ENCODE measurements around the gene STXBP6. TPM values are rescaled to one million over a fixed set of nuclear protein-coding genes. Genes with fewer than 3 reads are reported as not detected.

The STXBP6 gene
- total RNA-seq, 1 experiment from 2014 or later, result 6.4 TPM

DNA sequence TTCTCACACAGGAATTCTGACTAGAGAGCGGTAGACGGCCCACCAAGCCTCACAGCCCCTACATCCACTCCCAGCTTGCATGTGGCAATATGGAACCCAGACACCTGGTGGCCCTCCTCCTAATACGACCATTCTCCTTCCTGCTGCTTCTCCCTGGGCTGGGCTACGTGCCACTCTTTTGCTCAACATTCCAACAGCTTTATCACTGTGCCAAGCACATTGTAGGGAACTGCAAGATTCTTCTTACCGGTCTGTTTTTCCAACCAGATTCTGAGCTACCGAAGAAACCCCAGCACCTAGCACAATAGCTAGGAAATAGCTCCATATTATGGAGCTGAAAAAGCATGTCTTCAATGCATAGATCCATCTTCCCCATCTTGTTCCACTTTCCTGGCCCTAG, 58.1 kb downstream of the STXBP6 start:
- Mint-ChIP-seq H3K4me3 (ENCODE audit: low read depth, unreplicated experiment) (no peak overlapping the region), H3K9me3 (ENCODE audit: low read depth, unreplicated experiment) (no peaks in the 10 kb centered on the region), H3K36me3 (ENCODE audit: insufficient read depth, unreplicated experiment) (no peaks in the 10 kb centered on the region), H3K4me1 (ENCODE audit: low read depth, unreplicated experiment) (no peaks in the 10 kb centered on the region), H3K27me3 (ENCODE audit: unreplicated experiment) (no peaks in the 10 kb centered on the region), H3K27ac (ENCODE audit: unreplicated experiment) (no peak overlapping the region)
- TF ChIP-seq, protein P1, sequence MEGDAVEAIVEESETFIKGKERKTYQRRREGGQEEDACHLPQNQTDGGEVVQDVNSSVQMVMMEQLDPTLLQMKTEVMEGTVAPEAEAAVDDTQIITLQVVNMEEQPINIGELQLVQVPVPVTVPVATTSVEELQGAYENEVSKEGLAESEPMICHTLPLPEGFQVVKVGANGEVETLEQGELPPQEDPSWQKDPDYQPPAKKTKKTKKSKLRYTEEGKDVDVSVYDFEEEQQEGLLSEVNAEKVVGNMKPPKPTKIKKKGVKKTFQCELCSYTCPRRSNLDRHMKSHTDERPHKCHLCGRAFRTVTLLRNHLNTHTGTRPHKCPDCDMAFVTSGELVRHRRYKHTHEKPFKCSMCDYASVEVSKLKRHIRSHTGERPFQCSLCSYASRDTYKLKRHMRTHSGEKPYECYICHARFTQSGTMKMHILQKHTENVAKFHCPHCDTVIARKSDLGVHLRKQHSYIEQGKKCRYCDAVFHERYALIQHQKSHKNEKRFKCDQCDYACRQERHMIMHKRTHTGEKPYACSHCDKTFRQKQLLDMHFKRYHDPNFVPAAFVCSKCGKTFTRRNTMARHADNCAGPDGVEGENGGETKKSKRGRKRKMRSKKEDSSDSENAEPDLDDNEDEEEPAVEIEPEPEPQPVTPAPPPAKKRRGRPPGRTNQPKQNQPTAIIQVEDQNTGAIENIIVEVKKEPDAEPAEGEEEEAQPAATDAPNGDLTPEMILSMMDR (IDR thresholded peaks at IDR 0.05; ENCODE audit: unreplicated experiment), result no peak
- no TSS peak for BruUV-seq (replicated peaks)
- CTCF ChIA-PET, result interaction anchor here (0.6 to 2.0 kb wide), 2 partner anchors 176 to 185 kb away, joined by 3 to 7 read pairs; no protein-coding TSS in a partner anchor
- intact Hi-C loops (cut with micrococcal nuclease; ENCODE audit: unreplicated experiment), result no loop called here
- no peak for DNase-seq

DNA sequence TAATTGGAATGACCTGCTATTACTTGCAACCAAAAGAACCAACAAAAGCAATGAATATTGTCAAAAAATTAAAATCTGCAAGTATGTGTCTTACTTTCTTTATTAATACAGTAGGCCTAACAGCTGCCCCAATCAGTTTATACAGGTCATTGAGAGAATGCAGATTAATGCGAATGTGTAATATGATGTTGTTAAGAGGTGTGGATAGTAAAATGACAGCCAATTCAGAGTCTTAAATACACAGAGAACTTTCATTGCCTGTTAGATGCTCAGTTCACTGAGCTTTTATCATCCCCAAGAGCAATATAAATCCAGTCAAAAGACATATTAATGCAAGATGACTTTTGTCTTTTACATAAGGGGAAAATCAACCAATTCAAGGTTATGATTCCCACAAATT, 58.7 kb downstream of the STXBP6 start:
- Mint-ChIP-seq H3K4me1 (ENCODE audit: low read depth, unreplicated experiment) (no peaks in the 10 kb centered on the region), H3K27ac (ENCODE audit: unreplicated experiment) (no peak overlapping the region), H3K9me3 (ENCODE audit: low read depth, unreplicated experiment) (no peaks in the 10 kb centered on the region), H3K27me3 (ENCODE audit: unreplicated experiment) (no peaks in the 10 kb centered on the region), H3K4me3 (ENCODE audit: low read depth, unreplicated experiment) (no peak overlapping the region), H3K36me3 (ENCODE audit: insufficient read depth, unreplicated experiment) (no peaks in the 10 kb centered on the region)
- TF ChIP-seq, protein P1 (IDR thresholded peaks at IDR 0.05; ENCODE audit: unreplicated experiment), result no peak
- no TSS peak for BruUV-seq (replicated peaks)
- CTCF ChIA-PET, result interaction anchor here (2.0 kb wide), 1 partner anchor 185 kb away, joined by 7 read pairs; no protein-coding TSS in a partner anchor
- intact Hi-C loops (cut with micrococcal nuclease; ENCODE audit: unreplicated experiment), result no loop called here
- no peak for DNase-seq

DNA sequence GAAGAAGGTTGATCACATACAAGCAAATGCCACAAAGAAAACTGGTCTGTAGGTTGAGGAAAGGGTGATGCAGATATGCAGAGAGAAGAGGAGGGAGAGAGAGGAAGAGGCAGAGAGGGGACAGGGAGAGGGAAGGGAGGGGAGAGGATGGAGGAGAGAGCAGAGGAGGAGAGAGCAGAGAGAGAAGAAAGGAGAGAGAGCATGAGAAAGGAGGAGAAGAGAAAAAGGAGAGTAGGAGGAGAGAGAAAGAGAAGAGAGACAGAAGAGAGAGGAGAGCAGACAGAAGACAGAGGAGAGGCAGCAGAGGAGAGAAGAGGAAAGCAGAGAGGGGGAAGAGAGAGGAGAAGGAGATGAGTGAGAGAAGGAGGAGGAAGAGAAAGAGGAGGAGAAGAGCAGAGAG, 59.2 kb downstream of the STXBP6 start:
- CTCF ChIA-PET, result no interaction called here
- no peak overlapping the region for H3K27ac Mint-ChIP-seq (ENCODE audit: unreplicated experiment)
- H3K9me3 Mint-ChIP-seq (ENCODE audit: low read depth, unreplicated experiment), result no peaks in the 10 kb centered on the region
- H3K4me1 Mint-ChIP-seq (ENCODE audit: low read depth, unreplicated experiment), result peaks cover under 1% of the 10 kb centered on the region
- H3K36me3 Mint-ChIP-seq (ENCODE audit: insufficient read depth, unreplicated experiment), result no peaks in the 10 kb centered on the region
- no TSS peak for BruUV-seq (replicated peaks)
- no peaks in the 10 kb centered on the region for H3K27me3 Mint-ChIP-seq (ENCODE audit: unreplicated experiment)
- H3K4me3 Mint-ChIP-seq (ENCODE audit: low read depth, unreplicated experiment), result no peak overlapping the region
- intact Hi-C loops (cut with micrococcal nuclease; ENCODE audit: unreplicated experiment), result no loop called here
- TF ChIP-seq, protein P1 (IDR thresholded peaks at IDR 0.05; ENCODE audit: unreplicated experiment), result no peak
- DNase-seq, result no peak

DNA sequence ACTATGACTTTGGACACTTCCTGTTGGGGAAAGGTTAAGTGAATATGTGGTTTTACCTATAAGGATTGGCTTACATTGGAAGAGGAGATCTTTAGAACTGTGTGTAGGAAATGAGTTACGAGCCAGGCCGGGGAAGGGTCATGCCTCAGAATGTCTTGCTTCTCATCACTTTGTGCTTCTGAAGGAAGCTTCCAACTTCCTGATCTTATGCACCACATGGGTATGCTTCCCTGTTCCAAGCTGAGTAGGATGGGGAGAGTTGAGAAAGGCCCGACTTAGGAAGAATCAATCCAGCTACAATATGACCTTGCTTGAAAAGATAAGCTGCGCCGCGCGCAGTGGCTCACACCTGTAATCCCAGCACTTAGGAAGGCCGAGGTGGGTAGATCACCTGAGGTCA, 59.9 kb downstream of the STXBP6 start:
- Mint-ChIP-seq H3K4me1 (ENCODE audit: low read depth, unreplicated experiment) (peaks cover 8% of the 10 kb centered on the region), H3K4me3 (ENCODE audit: low read depth, unreplicated experiment) (no peak overlapping the region), H3K27me3 (ENCODE audit: unreplicated experiment) (no peaks in the 10 kb centered on the region), H3K9me3 (ENCODE audit: low read depth, unreplicated experiment) (no peaks in the 10 kb centered on the region), H3K36me3 (ENCODE audit: insufficient read depth, unreplicated experiment) (no peaks in the 10 kb centered on the region), H3K27ac (ENCODE audit: unreplicated experiment) (no peak overlapping the region)
- CTCF ChIA-PET, result no interaction called here
- intact Hi-C loops (cut with micrococcal nuclease; ENCODE audit: unreplicated experiment), result no loop called here
- TF ChIP-seq, protein P1 (IDR thresholded peaks at IDR 0.05; ENCODE audit: unreplicated experiment), result no peak
- BruUV-seq (replicated peaks), result no TSS peak
- DNase-seq, result no peak

All from Calu3 (cell line).